A549 (cell line): Measurements from ENCODE around the gene GNG12. TPM values are rescaled to one million over a fixed set of nuclear protein-coding genes. Genes with fewer than 3 reads are reported as not detected.
A peak's percentile ranks its signal among the peaks of the same experiment; 100 is the strongest.

Source experiments
- ATAC-seq, 2 experiments: fragments of 200-7000 bp in 1 of 2; fragments of >200 bp in 1 of 2; cut with Nextera tagmentation in 1 of 2; cut with Tn5 transposase in 1 of 2; 3 replicates each; pipeline versions ENCODE4 v1.8.0 to v1.9.1; 2018 to 2020; ENCODE audit warnings: mild to moderate bottlenecking in 1 of 2, moderate library complexity in 1 of 2
- CTCF ChIA-PET: fragments of 300-600 bp; sonication (Branson Sonifier 250); formaldehyde crosslinking; extraction: SDS; loops from one replicate; lab custom pipeline; 2021; ENCODE audit warnings: antibody characterized with exemption, inconsistent platforms; lab: Yijun Ruan, JAX
- POLR2A ChIA-PET: fragments of 350-600 bp; formaldehyde crosslinking; extraction: SDS; loops from one replicate; lab custom pipeline; 2021; ENCODE audit warnings: antibody characterized with exemption, inconsistent platforms; lab: Yijun Ruan, JAX
- DNase-seq, 2 experiments: peaks; one replicate each; pipeline versions ENCODE4 v3.0.0 to v3.0.0-alpha.2; 2011 to 2016; ENCODE audit warnings: low read depth in 1 of 2, low spot score in 1 of 2
- FAIRE-seq: peaks from 2 replicates; lab custom pipeline; 2011; peaks lifted over from hg19 to GRCh38; lab: Jason Lieb, UNC
- H3K27ac ChIP-seq, 2 experiments: fragments of >200 bp; sonication (Bioruptor Twin); formaldehyde crosslinking; 3 replicates each; pipeline ENCODE4 v1.5.1; 2016 to 2017
- H3K4me1 ChIP-seq: fragments of >200 bp; sonication (Bioruptor Twin); formaldehyde crosslinking; 3 replicates; pipeline ENCODE4 v1.6.1; 2016
- H3K4me2 ChIP-seq: fragments of >200 bp; sonication (Bioruptor Twin); formaldehyde crosslinking; 3 replicates; pipeline ENCODE4 v1.6.1; 2016
- H3K4me3 ChIP-seq: fragments of >200 bp; sonication (Bioruptor Twin); formaldehyde crosslinking; 3 replicates; pipeline ENCODE4 v1.5.1; 2016
- H3K9me3 ChIP-seq: fragments of >200 bp; sonication (Bioruptor Twin); formaldehyde crosslinking; 3 replicates; pipeline ENCODE4 v1.6.1; 2016
- BCL3 ChIP-seq: fragments of >200 bp; sonication (Bioruptor Twin); formaldehyde crosslinking; IDR thresholded peaks from 3 replicates; pipeline ENCODE4 v1.6.1; 2016
- BHLHE40 ChIP-seq: IDR thresholded peaks from 2 replicates; pipeline ENCODE4 v1.6.1; 2012; ENCODE audit warnings: low read depth, low read length, inconsistent platforms
- CBX8 ChIP-seq: fragments of 200-600 bp; sonication (generic); IDR thresholded peaks from 2 replicates; pipeline ENCODE4 v1.6.1; 2016
- ELK1 ChIP-seq: fragments of 150-350 bp; IDR thresholded peaks from 2 replicates; pipeline ENCODE4 v1.6.1; 2014; ENCODE audit warnings: low read depth, mild to moderate bottlenecking, low read length
- FOSL2 ChIP-seq, 2 experiments: fragments of 450-650 bp in 1 of 2; fragments of >200 bp in 1 of 2; sonication (Bioruptor Twin) in 1 of 2; formaldehyde crosslinking; IDR thresholded peaks; 2 replicates each; pipeline versions ENCODE4 v1.5.0 to v1.6.1; 2016 to 2020; ENCODE audit warnings: mild to moderate bottlenecking in 1 of 2, moderate library complexity in 1 of 2
- FOXS1 ChIP-seq: fragments of 250-450 bp; sonication (Bioruptor Pico); IDR thresholded peaks from 2 replicates; pipeline ENCODE4 v1.5.0; 2020; ENCODE audit warnings: mild to moderate bottlenecking, moderate library complexity
- GATA3 ChIP-seq: IDR thresholded peaks from 2 replicates; pipeline ENCODE4 v1.6.1; 2012; ENCODE audit warnings: borderline replicate concordance
- HEYL ChIP-seq: fragments of 250-450 bp; sonication (Bioruptor Pico); IDR thresholded peaks from 2 replicates; pipeline ENCODE4 v1.8.0; 2021; ENCODE audit warnings: mild to moderate bottlenecking, moderate library complexity
- HOXB5 ChIP-seq: fragments of 250-450 bp; sonication (Bioruptor Pico); IDR thresholded peaks from 2 replicates; pipeline ENCODE4 v1.5.0; 2020; ENCODE audit warnings: mild to moderate bottlenecking, moderate library complexity
- MAX ChIP-seq: IDR thresholded peaks from 2 replicates; pipeline ENCODE4 v1.6.1; 2012
- MAZ ChIP-seq: fragments of 150-350 bp; IDR thresholded peaks from 2 replicates; pipeline ENCODE4 v1.6.1; 2014; ENCODE audit warnings: antibody characterized with exemption, low read depth, low read length, borderline replicate concordance
- MYC ChIP-seq: IDR thresholded peaks from 2 replicates; pipeline ENCODE4 v1.6.1; 2012; ENCODE audit warnings: mild to moderate bottlenecking, inconsistent platforms, low read length, improper control_type of control experiment, borderline replicate concordance
- POLR2AphosphoS2 ChIP-seq: conservative IDR thresholded peaks from 2 replicates; pipeline ENCODE4 v1.6.1; 2012; ENCODE audit warnings: low read length, improper control_type of control experiment, inconsistent platforms
- REST ChIP-seq: fragments of 200-600 bp; sonication (generic); IDR thresholded peaks from 2 replicates; pipeline ENCODE4 v1.6.1; 2016; ENCODE audit warnings: antibody characterized with exemption, mild to moderate bottlenecking, moderate library complexity
- RNF2 ChIP-seq: fragments of 200-600 bp; sonication (generic); IDR thresholded peaks from 2 replicates; pipeline ENCODE4 v1.6.1; 2016; ENCODE audit warnings: low read depth, mild to moderate bottlenecking, antibody characterized with exemption, moderate library complexity, borderline replicate concordance
- TP53 ChIP-seq: fragments of 250-450 bp; sonication (Bioruptor Pico); IDR thresholded peaks from 2 replicates; pipeline ENCODE4 v1.5.0; 2021; ENCODE audit warnings: mild to moderate bottlenecking, moderate library complexity
- ZNF302 ChIP-seq: fragments of 250-450 bp; sonication (Bioruptor Pico); IDR thresholded peaks from 2 replicates; pipeline ENCODE4 v1.9.0; 2021; ENCODE audit warnings: inconsistent platforms, mild to moderate bottlenecking, moderate library complexity
- ZSCAN20 ChIP-seq: fragments of 250-450 bp; sonication (Bioruptor Pico); IDR thresholded peaks from 2 replicates; pipeline ENCODE4 v1.8.0; 2022; ENCODE audit warnings: mild to moderate bottlenecking, moderate library complexity
- WGBS: methylation state at CpG from one replicate; pipeline ENCODE4 v1.1.6; 2017; ENCODE audit errors: missing lambda C conversion rate; 5-methylcytosine and 5-hydroxymethylcytosine counted together
- polyA plus RNA-seq, 4 experiments: library from polyadenylated mRNA; depleted of rRNA in 3 of 4; stranded (reverse); fragments of >200 nt; fragmentation: RNase III in 1 of 4; extraction: RNeasy Plus Mini Kit Qiagen cat#74134 plus additional on column Dnase treatment in 1 of 4; gene quantifications; 2 replicates in 3 of 4; 3 replicates in 1 of 4; pipeline ENCODE4 v1.2.3, GENCODE V29; 2011 to 2017

Gene GNG12
- polyA plus RNA-seq, 2 of the 4 experiments (the other 2 are of a cell fraction): 91.8 to 132 TPM

- TF ChIP-seq TP53 (CRISPR knock-in tag): no peak
- TF ChIP-seq HEYL (CRISPR knock-in tag): no peak
- TF ChIP-seq ZNF302 (CRISPR knock-in tag): no peak
- no peak for TF ChIP-seq ZSCAN20 (CRISPR knock-in tag)
Measured at GRCh38 chr1:67711158-67711854, 122.0 kb downstream of the GNG12 start (continued).

- peak overlapping the region; percentile 10; the same call in 2 of the 3 replicates for H3K4me2 ChIP-seq
- H3K4me3 ChIP-seq: no peak overlapping the region
- TF ChIP-seq GATA3: no peak
- TF ChIP-seq TP53 (CRISPR knock-in tag): no peak
- no peak for TF ChIP-seq ZNF302 (CRISPR knock-in tag)
- H3K9me3 ChIP-seq: no peaks in the 10 kb centered on the region
- WGBS: 54% methylated on average over 5 of the region's 5 CpGs
- no peak; a peak in 1 of 6 replicates for ATAC-seq
- H3K27ac ChIP-seq: peak overlapping the region in 1 of 2 experiments; percentile 55; a peak in 4 of 6 replicates
- peaks cover 50% of the 10 kb centered on the region for H3K4me1 ChIP-seq
- no peak for DNase-seq
- ChIA-PET POLR2A (no interaction called here), CTCF (no interaction called here)
- no peak for FAIRE-seq
Measured at GRCh38 chr1:67710417-67710816, 122.8 kb downstream of the GNG12 start.

GRCh38 chr1:67708606-67709005 is 124.7 kb downstream of the GNG12 start:
- DNase-seq: no peak

More at GRCh38 chr1:67708606-67709005, 124.7 kb downstream of the GNG12 start:
- ATAC-seq (no peak), FAIRE-seq (no peak)
- no peaks in the 10 kb centered on the region for H3K9me3 ChIP-seq
- peaks cover 37% of the 10 kb centered on the region for H3K4me1 ChIP-seq
- H3K27ac ChIP-seq: no peak overlapping the region
- ChIA-PET POLR2A (no interaction called here), CTCF (interaction anchor here (1.0 kb wide), 1 partner anchor 52 kb away, joined by 3 read pairs; no protein-coding TSS in a partner anchor)
- WGBS: 87% methylated on average over 8 of the region's 8 CpGs
- no peak overlapping the region for H3K4me3 ChIP-seq
- H3K4me2 ChIP-seq: no peak overlapping the region
- no peak for TF ChIP-seq GATA3
- no peak for TF ChIP-seq FOXS1 (CRISPR knock-in tag)
- TF ChIP-seq ZNF302 (CRISPR knock-in tag): no peak
- TF ChIP-seq CBX8: no peak
- TF ChIP-seq RNF2: no peak
- TF ChIP-seq REST: no peak
- no peak for TF ChIP-seq MYC
- no peak for TF ChIP-seq TP53 (CRISPR knock-in tag)
- TF ChIP-seq MAX: no peak
- TF ChIP-seq BHLHE40: no peak
- TF ChIP-seq ELK1: no peak
- no peak for TF ChIP-seq MAZ
- TF ChIP-seq FOSL2 (IDR thresholded peaks at IDR 0.05): no peak
- TF ChIP-seq FOSL2 (CRISPR knock-in tag; IDR thresholded peaks at IDR 0.05): no peak
- no peak for TF ChIP-seq HOXB5
- no peak for TF ChIP-seq POLR2AphosphoS2
- TF ChIP-seq BCL3: no peak
